SK-N-MC (cell line): ENCODE measurements around the gene STK32B.

Experiments
- EZH2 ChIP-seq: fragments of 200-600 bp; sonication (generic); IDR thresholded peaks from one replicate; pipeline ENCODE4 v1.6.1; 2017; ENCODE audit warnings: antibody characterized with exemption
- POLR2AphosphoS5 ChIP-seq: IDR thresholded peaks from 2 replicates; pipeline ENCODE4 v1.6.1; 2012; ENCODE audit warnings: mild to moderate bottlenecking, low read depth, low read length, borderline replicate concordance

- TF ChIP-seq POLR2AphosphoS5: no peak
- no peak for TF ChIP-seq EZH2
Observed at GRCh38 chr4:5110901-5111300, 59.6 kb downstream of the STK32B start.
